Bronchial epithelial cell (primary cell): ENCODE data around the gene SLC35E2B. TPM values are rescaled to one million over a fixed set of nuclear protein-coding genes. Genes with fewer than 3 reads are reported as not detected.

ENCODE experiments used
- DNase-seq: peaks from one replicate; pipeline ENCODE4 v3.0.0-alpha.2; 2010; ENCODE audit warnings: low read depth
- FAIRE-seq: peaks from 2 replicates; lab custom pipeline; 2011; peaks lifted over from hg19 to GRCh38; lab: Jason Lieb, UNC
- H3K27me3 ChIP-seq: 2 replicates; pipeline ENCODE4 v1.5.1; 2011; ENCODE audit warnings: low read length; ENCODE audit not compliant: control insufficient read depth, insufficient read depth
- H3K36me3 ChIP-seq: 2 replicates; pipeline ENCODE4 v1.5.1; 2011; ENCODE audit warnings: low read length; ENCODE audit not compliant: control insufficient read depth, insufficient read depth
- H3K4me3 ChIP-seq: 2 replicates; pipeline ENCODE4 v1.5.1; 2011; ENCODE audit warnings: mild to moderate bottlenecking, low read depth, low read length, control low read depth
- CTCF ChIP-seq: IDR thresholded peaks from 2 replicates; pipeline ENCODE4 v1.5.1; 2011; ENCODE audit warnings: mild to moderate bottlenecking, moderate library complexity, low read length, control low read depth, inconsistent platforms; ENCODE audit not compliant: insufficient read depth, severe bottlenecking
- total RNA-seq: library from RNA; depleted of rRNA; stranded (reverse); fragments of >200 nt; gene quantifications from 2 replicates; pipeline ENCODE4 v1.2.1, GENCODE V29; 2014

SLC35E2B gene
- total RNA-seq, 1 donor from 2014 or later, result 14.0 TPM

GRCh38 chr1:1626207-1627141 is 66.1 kb downstream of the SLC35E2B start:
- FAIRE-seq (no peak), DNase-seq (no peak)
- TF ChIP-seq CTCF, result no peak
- Histone ChIP-seq H3K27me3 (peaks cover 4% of the 10 kb centered on the region), H3K36me3 (peaks cover 1% of the 10 kb centered on the region), H3K4me3 (no peak overlapping the region)

GRCh38 chr1:1625824-1626206 is 66.8 kb downstream of the SLC35E2B start:
- FAIRE-seq (no peak), DNase-seq (no peak)
- Histone ChIP-seq H3K4me3 (no peak overlapping the region), H3K27me3 (no peaks in the 10 kb centered on the region), H3K36me3 (peaks cover 1% of the 10 kb centered on the region)
- no peak for TF ChIP-seq CTCF

GRCh38 chr1:1625404-1625775 is 67.2 kb downstream of the SLC35E2B start:
- FAIRE-seq, result no peak
- H3K27me3 ChIP-seq, result no peaks in the 10 kb centered on the region

GRCh38 chr1:1624443-1625403 is 67.9 kb downstream of the SLC35E2B start:
- DNase-seq (no peak), FAIRE-seq (no peak)
- Histone ChIP-seq H3K4me3 (no peak overlapping the region), H3K27me3 (no peaks in the 10 kb centered on the region), H3K36me3 (peaks cover 1% of the 10 kb centered on the region)
- TF ChIP-seq CTCF, result no peak

More at GRCh38 chr1:1625404-1625775, 67.2 kb downstream of the SLC35E2B start:
- no peak for TF ChIP-seq CTCF
- H3K36me3 ChIP-seq, result peaks cover 1% of the 10 kb centered on the region
- H3K4me3 ChIP-seq, result no peak overlapping the region
- DNase-seq, result no peak

- H3K4me3 ChIP-seq, result no peak overlapping the region
- H3K36me3 ChIP-seq, result peaks cover 1% of the 10 kb centered on the region
- FAIRE-seq, result no peak
- no peaks in the 10 kb centered on the region for H3K27me3 ChIP-seq
- TF ChIP-seq CTCF, result no peak
- DNase-seq, result no peak
These were observed 68.8 kb downstream of the SLC35E2B start for GRCh38 chr1:1623631-1624442.
